ENCODE data around the gene RAB23. TPM values are rescaled to one million over a fixed set of nuclear protein-coding genes. Genes with fewer than 3 reads are reported as not detected.

RAB23 gene
- total RNA-seq, 1 experiment from 2014 or later = 11.7 TPM

DNA sequence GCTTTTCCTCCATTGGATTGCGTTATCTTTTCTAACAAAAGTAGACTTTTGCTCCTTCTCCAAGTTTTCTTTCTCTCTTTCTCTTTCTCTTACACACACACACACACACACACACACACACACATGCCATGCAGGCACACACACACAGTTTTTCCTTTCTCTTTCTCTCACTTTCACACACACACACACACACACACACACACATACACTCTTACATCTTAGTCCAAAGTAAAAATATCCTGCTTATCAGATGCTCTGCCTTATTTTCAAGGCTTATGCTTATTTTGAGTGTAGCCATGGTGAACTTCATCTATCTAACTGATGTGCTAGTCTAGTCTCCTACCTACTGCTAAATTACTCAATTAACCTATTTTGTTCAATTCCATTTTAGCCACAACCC lies 34.4 kb upstream of the RAB23 start:
- ATAC-seq = no peak
- Histone ChIP-seq H3K9me3 (ENCODE audit: control insufficient read depth in 1 of 2, insufficient read depth in 1 of 2, low read depth in 1 of 2, low read length in 2 of 2) (no peaks in the 10 kb centered on the region), H3K4me3 (replicated peaks in 1 of 2; ENCODE audit: low read depth in 1 of 2, low read length in 2 of 2) (no peak overlapping the region), H3K27me3 (ENCODE audit: insufficient read depth, low read length) (no peaks in the 10 kb centered on the region), H3K4me2 (ENCODE audit: low read length) (no peak overlapping the region), H3K36me3 (ENCODE audit: control insufficient read depth in 1 of 2, insufficient read depth in 2 of 2, low read length in 2 of 2) (no peaks in the 10 kb centered on the region), H4K20me1 (ENCODE audit: insufficient read depth) (no peaks in the 10 kb centered on the region), H3K9ac (ENCODE audit: low read length) (no peak overlapping the region), H3K4me1 (ENCODE audit: control insufficient read depth in 1 of 2, insufficient read depth in 2 of 2, low read length in 2 of 2) (no peaks in the 10 kb centered on the region), H2AFZ (ENCODE audit: low read depth, low read length, poor library complexity, severe bottlenecking) (no peak overlapping the region), H3K27ac (ENCODE audit: low read depth, low read length) (no peak overlapping the region), H3K79me2 (ENCODE audit: insufficient read depth, low read length) (no peaks in the 10 kb centered on the region), H3K9me2 (ENCODE audit: insufficient read depth) (no peaks in the 10 kb centered on the region; the same call in 1 of the 2 replicates)
- ChIA-PET CTCF (no interaction called here), RAD21 (ENCODE audit: low non-redundant PET in 1 of 2, low total read pairs in 2 of 2, uncharacterized antibody in 2 of 2, unreplicated experiment in 2 of 2) (no interaction called here), POLR2A (no interaction called here)
- DNase-seq (ENCODE audit: low read depth, low spot score) = no peak
- no peak for TF ChIP-seq SP1 (IDR thresholded peaks at IDR 0.05; ENCODE audit: low read depth)
- TF ChIP-seq, protein P1, sequence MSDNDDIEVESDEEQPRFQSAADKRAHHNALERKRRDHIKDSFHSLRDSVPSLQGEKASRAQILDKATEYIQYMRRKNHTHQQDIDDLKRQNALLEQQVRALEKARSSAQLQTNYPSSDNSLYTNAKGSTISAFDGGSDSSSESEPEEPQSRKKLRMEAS (IDR thresholded peaks at IDR 0.05) = no peak
- TF ChIP-seq CEBPB (IDR thresholded peaks at IDR 0.05; ENCODE audit: low read depth) = no peak
- TF ChIP-seq, protein P2, sequence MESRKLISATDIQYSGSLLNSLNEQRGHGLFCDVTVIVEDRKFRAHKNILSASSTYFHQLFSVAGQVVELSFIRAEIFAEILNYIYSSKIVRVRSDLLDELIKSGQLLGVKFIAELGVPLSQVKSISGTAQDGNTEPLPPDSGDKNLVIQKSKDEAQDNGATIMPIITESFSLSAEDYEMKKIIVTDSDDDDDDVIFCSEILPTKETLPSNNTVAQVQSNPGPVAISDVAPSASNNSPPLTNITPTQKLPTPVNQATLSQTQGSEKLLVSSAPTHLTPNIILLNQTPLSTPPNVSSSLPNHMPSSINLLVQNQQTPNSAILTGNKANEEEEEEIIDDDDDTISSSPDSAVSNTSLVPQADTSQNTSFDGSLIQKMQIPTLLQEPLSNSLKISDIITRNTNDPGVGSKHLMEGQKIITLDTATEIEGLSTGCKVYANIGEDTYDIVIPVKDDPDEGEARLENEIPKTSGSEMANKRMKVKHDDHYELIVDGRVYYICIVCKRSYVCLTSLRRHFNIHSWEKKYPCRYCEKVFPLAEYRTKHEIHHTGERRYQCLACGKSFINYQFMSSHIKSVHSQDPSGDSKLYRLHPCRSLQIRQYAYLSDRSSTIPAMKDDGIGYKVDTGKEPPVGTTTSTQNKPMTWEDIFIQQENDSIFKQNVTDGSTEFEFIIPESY (IDR thresholded peaks at IDR 0.05; ENCODE audit: extremely low read depth, insufficient replicate concordance, low read length) = no peak
- no peak for TF ChIP-seq EGR1 (IDR thresholded peaks at IDR 0.05; ENCODE audit: low read depth)
- TF ChIP-seq YY1 (IDR thresholded peaks at IDR 0.05; ENCODE audit: extremely low read depth, insufficient replicate concordance, low read depth, low read length) = no peak
- TF ChIP-seq FOSL1 (IDR thresholded peaks at IDR 0.05; ENCODE audit: low read depth) = no peak
- TF ChIP-seq ZNF274 (IDR thresholded peaks at IDR 0.05; ENCODE audit: low read depth, low read length) = no peak
- TF ChIP-seq POLR2AphosphoS5 (IDR thresholded peaks at IDR 0.05; ENCODE audit: low read depth, low read length) = no peak
- no peak for TF ChIP-seq TCF7L2 (IDR thresholded peaks at IDR 0.05; ENCODE audit: borderline replicate concordance, extremely low read depth, insufficient read depth, insufficient read length)
- TF ChIP-seq RAD21 (IDR thresholded peaks at IDR 0.05; ENCODE audit: low read depth) = no peak
- no peak for TF ChIP-seq JUND (IDR thresholded peaks at IDR 0.05)
- TF ChIP-seq, protein P3, sequence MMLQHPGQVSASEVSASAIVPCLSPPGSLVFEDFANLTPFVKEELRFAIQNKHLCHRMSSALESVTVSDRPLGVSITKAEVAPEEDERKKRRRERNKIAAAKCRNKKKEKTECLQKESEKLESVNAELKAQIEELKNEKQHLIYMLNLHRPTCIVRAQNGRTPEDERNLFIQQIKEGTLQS (IDR thresholded peaks at IDR 0.05) = no peak
- TF ChIP-seq, protein P4, sequence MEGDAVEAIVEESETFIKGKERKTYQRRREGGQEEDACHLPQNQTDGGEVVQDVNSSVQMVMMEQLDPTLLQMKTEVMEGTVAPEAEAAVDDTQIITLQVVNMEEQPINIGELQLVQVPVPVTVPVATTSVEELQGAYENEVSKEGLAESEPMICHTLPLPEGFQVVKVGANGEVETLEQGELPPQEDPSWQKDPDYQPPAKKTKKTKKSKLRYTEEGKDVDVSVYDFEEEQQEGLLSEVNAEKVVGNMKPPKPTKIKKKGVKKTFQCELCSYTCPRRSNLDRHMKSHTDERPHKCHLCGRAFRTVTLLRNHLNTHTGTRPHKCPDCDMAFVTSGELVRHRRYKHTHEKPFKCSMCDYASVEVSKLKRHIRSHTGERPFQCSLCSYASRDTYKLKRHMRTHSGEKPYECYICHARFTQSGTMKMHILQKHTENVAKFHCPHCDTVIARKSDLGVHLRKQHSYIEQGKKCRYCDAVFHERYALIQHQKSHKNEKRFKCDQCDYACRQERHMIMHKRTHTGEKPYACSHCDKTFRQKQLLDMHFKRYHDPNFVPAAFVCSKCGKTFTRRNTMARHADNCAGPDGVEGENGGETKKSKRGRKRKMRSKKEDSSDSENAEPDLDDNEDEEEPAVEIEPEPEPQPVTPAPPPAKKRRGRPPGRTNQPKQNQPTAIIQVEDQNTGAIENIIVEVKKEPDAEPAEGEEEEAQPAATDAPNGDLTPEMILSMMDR (IDR thresholded peaks at IDR 0.05 in 2 of 3, conservative IDR thresholded peaks at IDR 0.05 in 1 of 3; ENCODE audit: borderline replicate concordance in 1 of 3, insufficient read depth in 1 of 3, low read depth in 2 of 3, low read length in 2 of 3) = no peak
- TF ChIP-seq SRF (IDR thresholded peaks at IDR 0.05; ENCODE audit: low read depth) = no peak
- TF ChIP-seq ELF1 (IDR thresholded peaks at IDR 0.05; ENCODE audit: borderline replicate concordance, low read depth) = no peak
- TF ChIP-seq EZH2phosphoT487 (IDR thresholded peaks at IDR 0.05; ENCODE audit: borderline replicate concordance) = no peak
- TF ChIP-seq POLR2A (IDR thresholded peaks at IDR 0.05; ENCODE audit: borderline replicate concordance, extremely low read depth, insufficient read depth, insufficient read length) = no peak
- TF ChIP-seq EZH2 (IDR thresholded peaks at IDR 0.05) = no peak
- BruUV-seq (replicated peaks) = no TSS peak
- intact Hi-C loops (cut with micrococcal nuclease) = no loop called here

Measured in HCT116 (cell line).